DND-41 (cell line): ENCODE results near the gene SECISBP2.

ENCODE experiments used
- ATAC-seq: fragments of 200-7000 bp; cut with Tn5 transposase; 3 replicates; pipeline ENCODE4 v1.9.1; 2021; ENCODE audit warnings: low read depth; ENCODE audit not compliant: insufficient read depth
- DNase-seq: peaks from one replicate; pipeline ENCODE4 v3.0.0-alpha.2; 2020
- H2AFZ ChIP-seq: 2 replicates; pipeline ENCODE4 v1.6.0; 2012; ENCODE audit warnings: low read depth, low read length
- H3K27ac ChIP-seq: 2 replicates; pipeline ENCODE4 v1.5.1; 2012; ENCODE audit warnings: low read length, inconsistent platforms
- H3K27me3 ChIP-seq: fragments of 200-600 bp; sonication (generic); 2 replicates; pipeline ENCODE4 v1.6.0; 2012; ENCODE audit warnings: low read length, mild to moderate bottlenecking, inconsistent platforms; ENCODE audit not compliant: insufficient read depth, poor library complexity
- H3K36me3 ChIP-seq: 2 replicates; pipeline ENCODE4 v1.5.1; 2012; ENCODE audit warnings: low read length, inconsistent platforms; ENCODE audit not compliant: insufficient read depth
- H3K4me1 ChIP-seq: 2 replicates; pipeline ENCODE4 v1.5.1; 2012; ENCODE audit warnings: mild to moderate bottlenecking, low read length; ENCODE audit not compliant: insufficient read depth
- H3K4me2 ChIP-seq: 2 replicates; pipeline ENCODE4 v1.6.0; 2012; ENCODE audit warnings: mild to moderate bottlenecking, moderate library complexity, low read length, inconsistent platforms; ENCODE audit not compliant: insufficient read depth
- H3K4me3 ChIP-seq, 2 experiments: fragments of 200-600 bp in 1 of 2; shearing (Covaris generic) in 1 of 2; 2 replicates each; pipeline ENCODE4 v1.5.1; 2012 to 2016; ENCODE audit warnings: inconsistent platforms in 2 of 2, low read length in 2 of 2, mild to moderate bottlenecking in 2 of 2, low read depth in 1 of 2, moderate library complexity in 1 of 2
- H3K79me2 ChIP-seq: 2 replicates; pipeline ENCODE4 v1.6.0; 2012; ENCODE audit warnings: low read length, inconsistent platforms; ENCODE audit not compliant: insufficient read depth
- H3K9ac ChIP-seq: 2 replicates; pipeline ENCODE4 v1.6.0; 2012; ENCODE audit warnings: low read depth, mild to moderate bottlenecking, inconsistent platforms, low read length, moderate library complexity
- H3K9me3 ChIP-seq: 2 replicates; pipeline ENCODE4 v1.5.1; 2012; ENCODE audit warnings: low read length, moderate library complexity, mild to moderate bottlenecking, inconsistent platforms; ENCODE audit not compliant: insufficient read depth, severe bottlenecking
- H4K20me1 ChIP-seq: 2 replicates; pipeline ENCODE4 v1.6.0; 2012; ENCODE audit warnings: low read length; ENCODE audit not compliant: insufficient read depth
- EZH2 ChIP-seq: IDR thresholded peaks from 3 replicates; pipeline ENCODE4 v1.6.1; 2012; ENCODE audit warnings: borderline replicate concordance, low read depth, mild to moderate bottlenecking, moderate library complexity, low read length, inconsistent platforms; ENCODE audit not compliant: severe bottlenecking
- TF ChIP-seq, protein P1 (sequence below): IDR thresholded peaks from 2 replicates; pipeline ENCODE4 v1.5.1; 2012; ENCODE audit warnings: borderline replicate concordance, low read length, moderate library complexity, mild to moderate bottlenecking; ENCODE audit not compliant: poor library complexity, severe bottlenecking; ENCODE audit errors: extremely low read depth

The SECISBP2 gene

DNA sequence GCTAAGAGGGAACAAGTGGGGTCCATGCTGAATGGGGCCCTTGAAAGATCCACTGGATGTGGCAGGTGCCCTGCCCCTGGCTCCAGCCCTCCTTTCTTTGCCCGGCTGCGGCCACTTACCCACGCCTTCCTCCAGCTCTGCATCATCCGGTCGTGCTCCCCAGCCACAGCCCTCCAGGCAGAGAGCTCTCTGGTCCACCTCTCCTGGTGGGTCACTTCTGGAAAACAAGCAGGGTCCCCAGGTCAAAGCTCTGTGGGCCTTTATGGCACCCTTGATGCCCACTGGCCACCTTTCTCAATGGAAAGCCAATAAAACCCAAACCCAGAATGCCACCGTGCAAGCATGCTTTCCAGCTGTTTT lies 45.0 kb downstream of the SECISBP2 start:
- H3K36me3 ChIP-seq, result peaks cover 46% of the 10 kb centered on the region
- no peak overlapping the region for H3K27ac ChIP-seq
- H3K9ac ChIP-seq, result no peak overlapping the region
- peaks cover 3% of the 10 kb centered on the region; the same call in 1 of the 2 replicates for H4K20me1 ChIP-seq
- no peaks in the 10 kb centered on the region for H3K9me3 ChIP-seq
- TF ChIP-seq, protein P1, sequence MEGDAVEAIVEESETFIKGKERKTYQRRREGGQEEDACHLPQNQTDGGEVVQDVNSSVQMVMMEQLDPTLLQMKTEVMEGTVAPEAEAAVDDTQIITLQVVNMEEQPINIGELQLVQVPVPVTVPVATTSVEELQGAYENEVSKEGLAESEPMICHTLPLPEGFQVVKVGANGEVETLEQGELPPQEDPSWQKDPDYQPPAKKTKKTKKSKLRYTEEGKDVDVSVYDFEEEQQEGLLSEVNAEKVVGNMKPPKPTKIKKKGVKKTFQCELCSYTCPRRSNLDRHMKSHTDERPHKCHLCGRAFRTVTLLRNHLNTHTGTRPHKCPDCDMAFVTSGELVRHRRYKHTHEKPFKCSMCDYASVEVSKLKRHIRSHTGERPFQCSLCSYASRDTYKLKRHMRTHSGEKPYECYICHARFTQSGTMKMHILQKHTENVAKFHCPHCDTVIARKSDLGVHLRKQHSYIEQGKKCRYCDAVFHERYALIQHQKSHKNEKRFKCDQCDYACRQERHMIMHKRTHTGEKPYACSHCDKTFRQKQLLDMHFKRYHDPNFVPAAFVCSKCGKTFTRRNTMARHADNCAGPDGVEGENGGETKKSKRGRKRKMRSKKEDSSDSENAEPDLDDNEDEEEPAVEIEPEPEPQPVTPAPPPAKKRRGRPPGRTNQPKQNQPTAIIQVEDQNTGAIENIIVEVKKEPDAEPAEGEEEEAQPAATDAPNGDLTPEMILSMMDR, result no peak
- TF ChIP-seq EZH2, result no peak
- no peak overlapping the region for H3K4me3 ChIP-seq
- DNase-seq (no peak), ATAC-seq (no peak)
- no peaks in the 10 kb centered on the region for H3K27me3 ChIP-seq
- no peak overlapping the region for H2AFZ ChIP-seq
- no peaks in the 10 kb centered on the region for H3K4me1 ChIP-seq
- no peak overlapping the region for H3K4me2 ChIP-seq
- H3K79me2 ChIP-seq, result no peaks in the 10 kb centered on the region

DNA sequence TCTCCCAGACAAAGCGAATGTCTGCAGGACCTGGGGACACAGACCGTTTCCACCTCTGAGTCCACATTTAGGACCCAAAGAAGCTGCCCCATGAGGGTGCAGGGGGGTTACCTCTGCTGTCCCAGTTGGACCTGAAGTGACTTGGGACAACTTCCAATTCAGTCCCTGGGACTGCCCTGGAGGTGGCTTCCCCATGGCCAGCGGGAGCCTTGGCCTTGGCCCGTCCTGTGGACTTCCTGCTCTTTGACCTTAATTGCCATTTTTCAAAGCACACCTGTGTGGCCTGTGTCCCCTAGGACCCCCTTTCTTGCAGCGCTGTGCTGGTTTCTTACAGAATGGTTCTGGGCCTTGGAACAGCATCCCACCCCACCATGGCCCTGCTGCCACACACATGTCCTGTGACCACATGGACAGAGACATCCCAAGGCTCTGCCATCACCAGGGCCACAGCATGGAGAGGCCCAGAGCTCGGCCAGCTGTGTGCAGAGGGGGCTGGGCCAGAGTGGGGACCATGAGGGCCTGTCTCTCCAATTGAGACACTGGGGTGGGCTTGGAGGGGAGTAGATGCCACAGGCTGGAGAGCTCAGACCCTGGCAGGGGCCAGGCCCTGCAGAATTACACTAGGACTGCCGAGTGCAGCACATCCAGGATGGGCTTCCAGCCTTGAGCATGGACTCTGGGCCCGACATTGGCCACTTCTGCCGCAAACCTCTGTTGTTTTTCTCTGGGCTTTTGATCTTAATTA lies 45.8 kb downstream of the SECISBP2 start:
- H3K27ac ChIP-seq, result no peak overlapping the region
- H3K4me1 ChIP-seq, result no peaks in the 10 kb centered on the region
- no peak overlapping the region for H2AFZ ChIP-seq
- TF ChIP-seq, protein P1, result no peak
- TF ChIP-seq EZH2, result no peak
- H3K9me3 ChIP-seq, result no peaks in the 10 kb centered on the region
- H3K36me3 ChIP-seq, result peaks cover 38% of the 10 kb centered on the region
- ATAC-seq, result 0 out of 3 replicates have a peak, but pooled peaks have one; percentile 5
- peaks cover 3% of the 10 kb centered on the region; the same call in 1 of the 2 replicates for H4K20me1 ChIP-seq
- DNase-seq, result no peak
- no peak overlapping the region for H3K9ac ChIP-seq
- no peak overlapping the region for H3K4me3 ChIP-seq
- H3K4me2 ChIP-seq, result no peak overlapping the region
- no peaks in the 10 kb centered on the region for H3K79me2 ChIP-seq
- H3K27me3 ChIP-seq, result no peaks in the 10 kb centered on the region

DNA sequence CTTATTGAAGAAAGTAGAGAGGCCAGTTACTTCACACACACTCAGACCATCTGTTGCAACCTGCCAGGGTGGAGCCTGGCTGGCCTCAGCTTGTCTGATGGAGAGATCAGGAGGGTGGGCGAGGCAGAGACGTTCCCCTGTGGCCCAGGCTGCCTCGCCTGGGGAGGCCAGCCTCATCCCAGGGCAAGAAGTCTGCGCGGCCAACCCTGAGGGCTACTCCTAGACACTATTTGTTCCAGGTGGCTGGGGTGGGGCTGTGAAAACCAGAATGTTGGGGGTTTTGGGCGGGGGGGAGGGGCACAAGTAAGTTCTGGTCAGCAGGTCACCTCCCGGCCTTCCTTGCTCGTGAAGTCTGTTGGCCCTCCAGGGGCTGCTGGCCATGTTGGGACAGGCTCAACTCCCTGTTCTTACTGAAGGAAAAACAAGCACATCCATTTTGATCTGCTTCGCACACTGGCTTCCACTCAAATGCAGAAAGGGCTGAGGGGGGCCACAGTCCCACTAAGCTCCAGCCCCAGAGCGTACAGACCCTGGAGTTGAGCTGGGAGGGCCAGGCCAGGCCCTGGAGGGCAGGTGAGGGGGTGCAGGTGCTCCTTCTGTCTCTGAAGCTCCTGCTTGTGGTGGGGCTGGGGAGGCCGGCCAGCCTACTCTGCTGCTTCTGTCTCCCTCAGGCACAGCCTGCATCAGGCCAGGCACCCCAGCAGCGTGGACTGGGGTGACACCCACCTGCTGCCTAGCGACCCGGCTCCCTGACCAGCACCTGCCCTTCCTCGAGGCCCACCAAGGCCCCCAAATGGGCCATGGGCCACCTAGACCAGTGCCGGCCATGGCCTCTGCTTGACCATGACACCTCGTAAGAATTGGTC lies 46.6 kb downstream of the SECISBP2 start:
- Histone ChIP-seq H3K9me3 (no peaks in the 10 kb centered on the region), H3K4me1 (no peaks in the 10 kb centered on the region), H3K27ac (no peak overlapping the region), H4K20me1 (peaks cover 3% of the 10 kb centered on the region; the same call in 1 of the 2 replicates), H3K4me2 (no peak overlapping the region), H3K9ac (no peak overlapping the region), H3K27me3 (no peaks in the 10 kb centered on the region), H2AFZ (no peak overlapping the region), H3K36me3 (peaks cover 33% of the 10 kb centered on the region), H3K4me3 (no peak overlapping the region), H3K79me2 (no peaks in the 10 kb centered on the region)
- ATAC-seq (no peak), DNase-seq (no peak)
- TF ChIP-seq, protein P1, result no peak
- TF ChIP-seq EZH2, result no peak
